Loucy (cell line): ENCODE measurements around the gene DIP2B.

Source experiments
- CTCF ChIP-seq: fragments of 200-600 bp; sonication (generic); conservative IDR thresholded peaks from 2 replicates; pipeline ENCODE4 v1.5.1; 2014; ENCODE audit warnings: mild to moderate bottlenecking, antibody characterized with exemption, low read length
- EZH2phosphoT487 ChIP-seq: fragments of 200-600 bp; IDR thresholded peaks from 2 replicates; pipeline ENCODE4 v1.6.1; 2018; ENCODE audit warnings: antibody characterized with exemption, mild to moderate bottlenecking, moderate library complexity, borderline replicate concordance

- no peak for TF ChIP-seq CTCF
- no peak for TF ChIP-seq EZH2phosphoT487
Observed at GRCh38 chr12:50628394-50628793, 123.6 kb downstream of the DIP2B start.
